GM18909 (cell line): ENCODE results near the gene STAB1.

Experiments used
- ATAC-seq: cut with Tn5 transposase; IDR thresholded peaks from one replicate; pipeline ENCODE4 v1.9.1; 2021; ENCODE audit warnings: mild to moderate bottlenecking; ENCODE audit not compliant: unreplicated experiment, poor library complexity

The STAB1 gene

DNA sequence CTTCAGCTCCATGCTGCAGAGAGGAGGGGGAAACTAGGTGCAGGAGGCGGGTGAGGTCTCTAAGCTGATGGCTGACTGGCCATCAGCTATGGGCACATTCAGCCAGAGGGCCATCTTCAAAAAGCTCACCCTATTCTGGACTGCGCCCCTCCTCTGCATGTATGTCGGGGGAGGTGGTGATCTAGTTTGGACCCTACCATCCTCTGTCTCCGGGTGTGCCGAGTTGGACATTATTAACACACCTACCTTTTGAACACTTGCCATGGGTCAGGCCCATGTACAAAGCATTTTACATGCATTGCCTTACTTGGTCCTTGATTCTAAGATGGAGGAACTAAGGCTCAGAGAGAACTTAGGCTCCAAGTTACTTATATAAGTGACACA, 38.3 kb upstream of the STAB1 start:
- ATAC-seq = no peak

DNA sequence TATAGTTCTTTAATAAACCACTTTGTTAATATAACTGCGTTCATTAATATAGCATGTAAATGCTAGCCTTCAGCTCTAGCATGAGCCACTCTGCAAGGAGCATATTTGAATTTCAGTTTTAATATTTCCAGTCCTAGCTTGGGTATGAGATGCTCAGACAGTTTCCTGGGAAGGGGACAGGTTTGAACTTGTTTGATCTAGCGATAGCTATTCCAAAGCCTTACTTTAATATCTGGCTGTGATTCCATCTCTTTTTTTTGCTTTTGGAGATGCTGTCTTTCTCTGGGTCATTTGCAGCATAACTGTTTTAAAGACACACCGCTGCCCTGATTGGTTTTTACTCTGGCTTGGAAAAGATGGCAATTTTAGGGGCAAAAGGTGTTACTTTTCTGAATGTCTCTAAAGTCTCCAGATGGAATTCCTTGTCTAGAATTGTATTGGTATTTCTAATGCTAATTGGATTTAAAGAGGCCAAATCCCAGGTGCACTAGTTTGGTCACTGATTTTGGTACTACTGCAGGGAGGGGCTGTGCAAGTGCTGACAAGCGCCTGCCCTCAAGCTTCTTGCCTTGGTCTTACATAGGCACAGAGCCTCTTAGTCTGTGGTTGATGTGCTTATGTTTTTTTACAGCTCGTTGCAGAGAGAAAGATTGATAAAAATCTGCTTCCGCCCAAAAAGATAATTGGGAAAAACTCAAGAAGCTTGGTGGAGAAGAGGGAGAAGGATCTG, 36.9 kb upstream of the STAB1 start:
- no peak for ATAC-seq

DNA sequence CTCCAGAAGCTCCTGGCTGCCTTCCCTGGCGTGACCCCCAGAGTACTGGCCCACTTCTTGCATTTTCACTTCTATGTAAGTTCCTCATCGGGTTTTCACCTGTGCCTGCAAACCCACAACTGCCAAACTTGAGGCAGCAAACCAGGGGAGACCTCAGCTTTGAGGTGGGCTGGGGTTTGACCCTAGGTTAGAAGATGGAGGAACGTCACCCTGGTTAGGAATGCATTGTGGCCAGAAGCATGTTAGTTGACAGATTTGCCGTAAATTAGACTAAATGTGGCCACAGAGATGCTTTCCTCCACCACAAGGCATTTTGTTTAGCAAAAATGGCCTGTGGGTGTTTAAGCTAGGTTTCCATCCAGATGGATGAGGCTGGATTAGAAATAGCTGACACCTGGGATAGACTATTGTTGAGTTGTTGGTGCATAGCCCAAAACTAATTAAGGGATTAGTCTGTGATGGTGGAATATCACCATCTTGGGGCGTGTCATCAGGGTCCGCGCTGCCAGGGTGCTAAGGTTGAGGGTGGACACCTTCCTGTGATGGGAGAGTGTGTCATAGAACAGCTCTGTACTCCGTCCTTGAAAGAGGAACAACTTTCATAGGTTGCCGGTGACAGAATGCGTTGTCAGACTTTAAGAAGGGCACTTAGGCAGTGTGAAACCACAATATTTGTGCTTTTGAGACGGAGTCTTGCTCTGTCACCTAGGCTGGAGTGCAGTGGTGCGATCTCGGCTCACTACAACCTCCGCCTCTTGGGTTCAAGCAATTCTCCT, 36.2 kb upstream of the STAB1 start:
- no peak for ATAC-seq

DNA sequence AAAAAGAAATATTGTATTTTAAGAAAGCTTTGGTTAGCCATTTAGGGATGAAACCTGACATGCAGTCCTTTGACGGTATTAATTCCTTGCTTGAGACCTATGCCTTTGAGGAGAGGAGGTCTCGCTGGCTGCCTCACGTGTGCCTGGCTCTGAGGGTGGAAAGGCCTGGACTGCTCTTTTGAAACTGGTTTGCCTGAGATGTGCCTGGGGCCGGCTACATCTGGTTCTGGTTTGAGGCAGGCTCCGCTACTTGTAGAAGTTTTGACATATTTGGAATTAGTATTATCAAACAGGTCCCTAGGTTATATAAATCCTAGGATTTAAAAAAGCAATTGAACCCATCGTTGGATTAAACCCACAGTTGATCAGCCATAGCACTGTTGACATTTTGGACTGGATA, 33.3 kb upstream of the STAB1 start:
- no peak for ATAC-seq

DNA sequence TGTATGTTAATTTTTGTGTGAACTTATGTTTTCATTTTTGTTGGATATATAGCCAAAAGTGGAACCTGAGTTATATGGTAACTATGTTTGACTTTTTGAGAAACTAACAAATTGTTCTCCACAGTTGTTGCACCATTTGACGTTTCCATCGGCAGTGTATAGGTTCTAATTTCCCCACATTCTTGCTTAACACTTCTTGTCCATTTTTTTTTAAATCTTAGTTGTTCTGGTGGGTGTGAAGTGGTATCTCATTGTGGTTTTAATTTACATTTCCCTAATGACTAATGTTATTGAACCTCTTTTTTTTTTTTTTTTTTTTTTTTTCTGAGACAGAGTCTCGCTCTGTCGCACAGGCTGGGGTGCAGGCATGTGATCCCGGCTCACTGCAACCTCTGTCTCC, 31.7 kb upstream of the STAB1 start:
- ATAC-seq = no peak

DNA sequence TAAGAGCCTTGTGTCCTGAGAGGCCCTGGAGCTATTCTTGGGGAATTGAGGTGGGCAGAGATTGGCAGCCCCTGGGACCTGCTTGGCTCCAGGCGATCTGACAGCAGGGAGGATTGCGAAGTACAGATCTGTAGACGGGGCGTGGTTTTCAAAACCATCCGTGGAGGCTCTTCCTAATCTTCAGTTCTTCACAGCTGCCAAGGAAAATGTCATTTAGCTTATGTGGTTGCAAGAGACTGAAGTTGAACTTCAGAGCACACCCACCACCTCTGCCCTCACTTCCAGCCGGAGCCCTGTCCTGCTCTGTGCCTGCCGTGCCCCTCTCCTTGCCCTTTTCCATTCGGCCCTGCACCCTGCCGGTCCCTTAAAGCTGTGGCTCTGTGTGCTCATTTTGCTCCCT, 26.8 kb upstream of the STAB1 start:
- no peak for ATAC-seq

DNA sequence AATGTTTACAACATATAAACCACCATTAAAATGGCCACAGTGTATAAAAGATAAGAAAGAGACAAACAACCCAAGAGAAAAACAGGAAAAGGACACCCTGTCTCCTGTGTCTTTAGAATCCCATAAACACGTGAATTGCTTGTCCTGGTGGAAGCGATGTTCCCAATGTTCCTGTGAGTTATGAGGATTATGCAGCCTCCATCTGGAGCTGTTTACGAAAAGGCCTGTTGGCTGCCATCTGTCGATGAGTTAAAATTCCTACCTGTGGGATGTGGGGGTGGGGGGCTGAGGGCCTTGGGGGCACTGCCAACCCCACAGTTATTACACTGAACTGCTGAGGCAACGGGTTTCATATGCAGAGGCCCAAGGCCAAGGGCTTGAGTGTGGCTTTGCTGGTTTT, 26.1 kb upstream of the STAB1 start:
- no peak for ATAC-seq

DNA sequence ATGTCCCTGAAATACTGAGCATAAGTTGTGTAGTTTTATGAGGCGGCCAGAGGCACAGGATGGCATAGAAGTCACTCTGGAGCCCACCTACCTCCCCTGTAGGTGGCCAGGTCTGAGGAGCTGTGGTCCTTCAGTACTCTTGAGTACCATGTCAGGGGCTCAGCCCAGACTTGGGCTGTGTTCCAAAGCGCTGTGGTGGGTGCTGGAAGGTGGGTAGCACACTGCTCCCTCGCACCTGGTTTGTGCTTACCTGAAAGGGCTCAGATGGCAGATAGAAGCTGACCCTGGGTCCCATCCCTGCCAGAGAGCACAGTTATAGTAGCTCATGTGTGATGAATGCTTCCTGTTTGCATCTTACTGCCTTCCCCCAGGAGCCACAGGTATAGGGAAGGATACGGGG, 24.2 kb upstream of the STAB1 start:
- no peak for ATAC-seq

DNA sequence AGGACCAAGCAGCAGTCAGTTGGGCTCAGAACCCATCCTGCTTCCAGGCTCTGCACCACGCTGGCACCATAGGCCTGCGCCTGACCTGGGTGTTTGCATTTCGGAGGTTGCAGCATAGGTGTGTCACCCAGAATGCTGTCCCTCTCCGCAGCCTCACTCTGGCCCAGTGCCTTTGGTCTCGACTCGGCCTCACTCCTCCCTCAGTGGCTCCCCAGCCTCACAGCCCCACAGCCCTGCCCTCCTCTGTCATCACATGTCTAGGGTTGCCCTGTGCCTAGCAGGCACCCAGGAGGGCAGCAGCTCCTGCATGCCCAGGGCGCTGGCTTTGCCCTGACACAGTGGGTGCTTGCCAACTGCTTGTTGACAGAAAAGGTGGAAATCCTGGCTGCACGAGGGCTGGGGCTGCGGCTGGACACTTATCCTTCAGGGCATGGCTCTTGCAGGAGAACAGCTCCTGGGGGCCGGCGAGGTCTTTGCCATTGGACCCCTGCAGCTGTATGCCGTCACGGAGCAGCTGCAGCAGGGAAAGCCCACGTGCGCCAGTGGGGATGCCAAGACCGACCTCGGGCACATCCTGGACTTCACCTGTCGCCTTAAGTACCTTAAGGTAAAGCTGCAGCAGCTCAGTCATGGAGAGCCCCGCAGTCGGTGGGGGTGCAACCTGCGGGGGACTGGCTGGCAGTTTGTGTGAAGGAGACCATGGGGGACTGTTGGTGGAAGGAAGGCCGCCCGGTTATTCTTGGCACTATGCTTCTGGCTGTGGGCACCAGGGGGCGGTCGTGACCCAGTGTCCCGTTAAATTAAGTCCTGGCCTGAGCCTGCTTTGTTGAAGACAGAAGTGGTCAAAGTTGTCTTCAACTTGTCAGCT, 23.5 kb upstream of the STAB1 start:
- ATAC-seq = no peak

DNA sequence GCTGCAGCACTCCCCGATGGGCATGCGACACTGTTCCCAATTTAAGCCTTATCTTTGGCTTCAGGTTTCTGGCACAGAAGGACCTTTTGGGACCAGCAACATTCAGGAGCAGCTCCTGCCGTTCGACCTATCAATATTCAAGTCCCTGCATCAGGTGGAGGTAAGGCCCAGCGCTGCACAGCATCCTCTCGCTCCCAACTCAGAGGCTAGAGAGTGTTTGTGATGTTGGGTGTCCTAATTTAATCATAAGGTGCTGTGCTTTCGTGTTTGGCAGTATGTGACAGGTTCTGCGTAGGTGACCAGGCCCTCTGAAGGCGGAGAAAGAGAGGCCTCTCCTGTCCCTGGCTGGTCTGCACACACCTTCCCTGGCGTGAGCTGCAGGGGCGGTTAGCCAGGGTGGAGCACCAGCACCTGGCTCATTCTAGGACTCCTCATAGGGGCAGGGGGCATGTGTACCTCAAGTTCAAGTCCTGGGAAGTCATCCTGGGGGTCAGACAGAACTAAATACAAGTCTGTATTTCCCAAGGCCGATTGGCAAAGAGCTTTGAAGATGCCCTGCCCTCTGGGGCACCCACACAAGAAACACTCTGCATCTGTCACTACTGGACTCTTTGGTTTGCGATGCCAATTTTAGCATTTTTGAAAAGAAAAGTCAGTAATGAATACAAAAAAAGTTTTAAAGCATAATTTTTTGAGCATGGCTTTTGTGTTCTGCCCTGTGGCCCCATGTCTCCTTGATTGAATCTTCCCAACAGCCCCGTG, 22.7 kb upstream of the STAB1 start:
- ATAC-seq = no peak

DNA sequence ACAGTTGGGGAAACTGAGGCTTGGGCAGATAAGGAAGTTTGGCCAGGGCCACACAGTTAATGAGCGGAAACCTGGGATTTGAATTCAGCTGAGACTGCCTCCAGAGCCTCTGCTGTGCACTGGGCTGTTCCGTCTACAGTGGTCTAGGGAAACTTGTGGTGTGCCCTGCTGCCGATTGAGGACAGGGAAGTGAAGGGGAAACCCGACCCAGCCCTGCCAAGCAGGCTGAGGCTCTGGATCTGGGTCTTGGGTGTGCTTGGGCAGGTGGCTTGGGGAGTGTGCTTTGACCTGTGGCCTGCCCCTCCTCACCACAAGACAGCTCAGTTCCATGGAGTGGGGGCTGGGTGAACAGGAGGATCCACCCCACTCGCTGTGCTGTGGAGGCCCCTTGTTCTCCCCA, 22.1 kb upstream of the STAB1 start:
- ATAC-seq = no peak

DNA sequence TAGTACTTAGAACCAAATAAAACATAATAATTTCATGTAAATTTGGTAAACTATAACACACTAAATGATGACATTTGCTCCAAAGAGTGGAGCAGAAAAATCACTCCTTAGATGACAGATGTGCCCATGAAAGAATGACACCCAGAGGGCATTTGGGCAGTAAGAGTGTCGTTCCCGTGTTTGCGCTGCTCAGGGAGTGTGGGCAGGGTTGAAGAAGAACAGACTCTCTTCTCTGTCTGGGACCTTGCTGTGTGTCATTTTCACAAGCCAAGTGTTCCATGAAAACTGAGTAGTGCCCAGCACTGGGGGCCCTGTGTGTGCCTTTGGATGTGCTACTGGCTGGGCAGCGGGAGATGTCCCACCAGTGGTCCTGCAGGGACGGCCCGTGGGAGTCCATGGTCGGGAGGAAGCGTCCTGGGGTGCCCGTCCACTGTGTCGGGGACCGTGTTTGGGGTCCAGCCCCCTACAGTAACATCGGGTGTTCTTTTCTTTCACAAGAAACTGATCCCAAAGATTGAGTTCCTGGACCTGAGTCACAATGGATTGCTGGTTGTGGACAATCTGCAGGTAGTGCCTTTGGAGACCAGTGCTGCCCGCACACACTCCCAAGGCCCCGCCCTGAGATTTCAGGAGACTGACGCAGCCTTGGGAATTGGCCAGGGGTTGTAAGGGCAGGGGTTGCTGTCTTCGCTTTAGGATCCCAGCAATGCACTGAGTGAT, 17.9 kb upstream of the STAB1 start:
- ATAC-seq = no peak

DNA sequence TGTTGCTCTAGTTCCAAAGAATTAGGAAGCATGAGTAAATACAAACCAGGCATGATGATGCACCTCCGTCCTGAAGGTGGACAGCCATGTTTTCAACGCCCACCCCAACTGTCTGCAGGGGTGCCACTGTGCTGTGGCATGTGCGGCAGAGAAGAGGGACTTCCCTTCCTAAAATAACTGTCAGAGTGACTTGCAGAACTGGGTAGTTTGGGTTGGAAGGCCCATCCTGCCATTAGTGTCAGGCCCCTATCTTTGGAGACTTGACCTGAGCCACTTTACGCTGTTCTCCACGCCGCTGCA, 17.4 kb upstream of the STAB1 start:
- no peak for ATAC-seq

DNA sequence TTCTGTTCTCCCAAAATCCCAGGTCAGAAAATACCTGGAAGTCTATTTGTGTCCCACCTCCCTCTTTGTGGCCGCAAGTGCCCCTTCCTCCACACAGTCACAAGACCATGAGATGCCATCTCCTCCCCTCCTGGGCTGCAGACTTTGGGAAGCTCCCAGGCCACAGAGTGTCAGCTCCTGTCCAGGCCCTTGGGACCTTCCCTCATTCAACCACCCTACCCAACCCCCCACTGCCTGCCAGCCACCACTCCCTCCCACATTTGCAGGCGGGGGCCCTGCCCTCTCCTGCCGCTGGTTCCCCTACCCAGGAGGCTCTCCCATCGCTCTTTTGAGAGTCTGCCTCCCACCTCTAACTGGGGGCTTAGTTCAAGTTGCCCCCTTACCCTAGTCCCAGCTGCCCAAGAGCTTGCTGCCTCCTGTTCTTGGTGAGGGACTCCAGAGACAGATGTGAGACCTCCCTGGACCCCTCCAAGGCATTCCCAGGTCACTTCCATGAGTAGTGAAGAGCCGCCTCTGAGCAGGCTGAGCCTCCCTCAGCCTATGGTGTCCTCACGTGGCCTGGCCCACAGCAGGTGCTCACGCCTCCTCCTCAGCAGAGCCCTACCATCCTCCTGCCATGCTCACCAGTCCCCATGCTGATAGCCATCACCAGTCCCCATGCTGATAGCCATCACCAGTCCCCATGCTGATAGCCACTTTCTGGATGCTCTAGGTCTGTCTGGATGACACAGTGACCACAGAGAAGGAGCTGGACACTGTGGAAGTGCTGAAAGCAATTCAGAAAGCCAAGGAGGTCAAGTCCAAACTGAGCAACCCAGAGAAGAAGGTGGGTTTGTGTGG, 15.9 kb upstream of the STAB1 start:
- no peak for ATAC-seq

DNA sequence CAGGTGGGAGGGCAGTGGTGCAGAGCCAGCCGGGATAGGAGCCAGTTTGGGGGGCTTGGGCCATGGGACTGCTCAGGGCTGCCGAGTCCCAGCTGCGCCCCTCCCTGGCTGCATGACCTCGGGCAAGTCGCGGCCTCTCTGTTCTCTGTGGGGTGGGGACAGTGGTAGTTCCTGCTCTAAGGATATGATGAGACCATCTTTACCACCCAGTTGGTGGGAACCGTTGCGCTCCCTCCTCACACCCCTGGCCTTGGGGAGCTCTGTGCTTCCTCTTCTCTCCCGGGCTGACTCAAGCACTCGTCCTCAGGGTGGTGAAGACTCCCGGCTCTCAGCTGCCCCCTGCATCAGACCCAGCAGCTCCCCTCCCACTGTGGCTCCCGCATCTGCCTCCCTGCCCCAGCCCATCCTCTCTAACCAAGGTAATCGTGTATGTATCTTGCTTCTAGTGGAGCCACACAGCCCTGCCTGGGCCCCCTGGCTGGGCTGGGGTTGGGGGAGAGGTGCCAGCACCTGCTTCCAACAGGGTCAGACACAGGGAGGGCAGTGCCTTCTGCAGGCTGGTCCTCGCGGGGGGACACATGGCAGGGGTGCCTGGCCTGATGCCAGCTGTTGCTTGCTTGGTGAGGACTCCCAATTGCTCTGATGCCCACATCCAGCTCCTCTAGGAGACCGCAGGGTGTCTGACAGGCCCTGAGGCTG, 15.1 kb upstream of the STAB1 start:
- ATAC-seq = no peak

DNA sequence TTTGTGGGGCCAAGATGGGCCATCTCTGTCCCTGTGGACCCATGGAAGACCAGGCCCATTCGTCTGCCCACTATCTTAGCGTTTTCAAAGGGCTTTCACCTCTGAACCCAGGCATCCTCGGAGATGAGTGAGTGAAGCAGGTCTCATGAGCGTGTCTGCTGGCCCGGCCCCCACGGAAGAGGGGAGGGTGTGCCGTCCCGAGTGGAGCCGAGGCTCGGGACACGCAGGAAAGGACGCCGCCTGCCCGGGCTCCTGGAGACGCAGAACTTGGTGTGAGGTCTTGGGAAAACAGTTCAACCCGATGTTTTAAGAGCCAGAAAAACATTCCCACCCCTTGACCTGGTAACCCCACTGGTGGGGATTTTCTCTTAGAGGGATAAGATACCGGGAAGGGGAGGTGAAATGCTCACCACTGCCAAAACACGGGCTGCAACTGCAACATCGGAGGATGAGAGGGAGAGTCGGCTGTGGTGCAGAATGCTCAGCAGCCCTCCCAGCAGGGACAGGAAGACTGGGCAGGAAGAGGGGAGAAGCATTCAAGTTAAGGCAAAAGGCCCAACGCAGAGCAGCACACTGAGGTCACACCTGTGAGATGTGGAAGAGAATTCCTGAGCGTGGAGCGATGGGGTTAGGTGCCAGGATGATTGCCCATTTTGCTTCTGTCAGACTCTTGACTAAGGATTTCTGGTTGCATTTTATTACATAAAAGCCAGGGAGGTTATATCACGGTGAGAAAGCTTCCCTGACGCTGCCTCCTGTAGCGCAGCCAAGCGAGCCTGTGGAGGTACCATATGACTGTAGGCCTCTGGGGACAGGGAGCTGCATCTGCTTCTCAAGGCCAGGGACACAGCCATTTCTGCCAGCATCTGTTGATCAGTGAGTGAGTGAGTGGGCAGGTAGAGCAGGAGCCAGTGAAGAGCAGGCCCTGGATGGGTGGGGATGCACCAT, 14.1 kb upstream of the STAB1 start:
- no peak for ATAC-seq

DNA sequence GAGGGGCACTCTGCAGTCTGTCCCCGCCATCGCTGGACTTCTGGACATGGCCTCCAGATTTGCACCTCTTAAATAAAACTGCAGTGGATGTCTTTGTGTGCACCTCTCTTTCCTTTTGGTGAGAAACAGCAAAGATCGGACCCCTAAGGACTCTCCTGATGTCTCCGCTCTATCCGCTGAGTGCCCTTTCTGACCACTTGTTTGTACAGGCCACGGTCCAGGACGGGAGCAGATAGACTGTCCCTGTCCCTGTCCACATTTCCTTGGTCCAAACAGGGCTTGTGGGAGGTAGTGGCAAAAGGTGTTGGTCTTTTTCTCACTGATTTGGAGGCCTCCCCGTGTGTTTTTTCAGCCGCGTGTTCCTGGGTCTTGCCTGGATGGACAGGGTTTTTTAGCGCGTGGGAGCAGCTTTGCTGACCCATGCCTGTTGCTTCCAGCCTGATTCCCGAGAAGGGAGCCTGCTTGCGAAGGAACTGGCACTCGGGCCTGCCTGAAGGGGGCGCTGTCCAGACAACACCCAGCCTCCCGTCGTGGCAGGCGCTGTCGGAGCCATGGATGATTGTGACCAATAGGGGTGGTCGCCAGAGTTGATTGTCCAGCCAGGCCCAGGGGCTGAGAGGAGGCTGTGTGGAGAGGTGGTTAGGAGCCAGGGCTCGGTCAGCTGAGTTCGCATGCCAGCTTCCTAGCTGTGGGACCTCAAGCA, 13.2 kb upstream of the STAB1 start:
- ATAC-seq = no peak
